GM19324 (cell line): ENCODE data around the gene PCGF6.
"Not testable (repeated sequence)": the region's sequence is repeated elsewhere in the genome, so short reads cannot be mapped to it uniquely, and the experiment has no call there.

ENCODE experiments used
- ATAC-seq: cut with Tn5 transposase; IDR thresholded peaks from one replicate; pipeline ENCODE4 v1.9.1; 2021; ENCODE audit warnings: mild to moderate bottlenecking, moderate library complexity; ENCODE audit not compliant: unreplicated experiment, low FRiP score

PCGF6 gene

DNA sequence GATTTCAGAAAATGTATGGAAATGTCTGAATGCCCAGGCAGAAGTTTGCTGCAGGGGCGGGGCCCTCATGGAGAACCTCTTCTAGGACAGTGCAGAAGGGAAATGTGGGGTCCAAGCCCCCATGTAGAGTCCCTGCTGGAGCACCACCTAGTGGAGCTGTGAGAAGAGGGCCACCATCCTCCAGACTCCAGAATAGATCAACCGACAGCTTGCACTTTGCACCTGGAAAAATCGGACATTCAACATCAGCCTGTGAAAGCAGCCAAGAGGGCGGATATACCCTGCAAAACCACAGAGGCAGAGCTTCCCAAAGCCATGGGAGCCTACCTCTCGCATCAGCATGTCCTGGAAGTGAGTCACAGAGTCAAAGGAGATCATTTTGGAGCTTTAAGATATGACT, 91.0 kb downstream of the PCGF6 start:
- no peak for ATAC-seq

DNA sequence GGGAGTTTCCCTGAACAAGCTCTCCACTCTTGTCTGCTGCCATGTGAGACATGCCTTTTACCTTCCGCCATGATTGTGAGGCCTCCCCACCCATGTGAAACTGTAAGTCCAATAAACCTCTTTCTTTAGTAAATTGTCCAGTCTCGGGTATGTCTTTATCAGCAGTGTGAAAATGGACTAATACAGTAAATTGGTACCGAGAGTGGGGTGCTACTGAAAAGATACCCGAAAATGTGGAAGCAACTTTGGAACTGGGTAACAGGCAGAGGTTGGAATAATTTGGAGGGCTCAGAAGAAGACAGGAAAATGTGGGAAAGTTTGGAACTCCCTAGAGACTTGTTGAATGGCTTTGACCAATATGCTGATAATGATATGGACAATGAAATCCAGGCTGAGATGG, 92.0 kb downstream of the PCGF6 start:
- ATAC-seq, result not testable (repeated sequence)

DNA sequence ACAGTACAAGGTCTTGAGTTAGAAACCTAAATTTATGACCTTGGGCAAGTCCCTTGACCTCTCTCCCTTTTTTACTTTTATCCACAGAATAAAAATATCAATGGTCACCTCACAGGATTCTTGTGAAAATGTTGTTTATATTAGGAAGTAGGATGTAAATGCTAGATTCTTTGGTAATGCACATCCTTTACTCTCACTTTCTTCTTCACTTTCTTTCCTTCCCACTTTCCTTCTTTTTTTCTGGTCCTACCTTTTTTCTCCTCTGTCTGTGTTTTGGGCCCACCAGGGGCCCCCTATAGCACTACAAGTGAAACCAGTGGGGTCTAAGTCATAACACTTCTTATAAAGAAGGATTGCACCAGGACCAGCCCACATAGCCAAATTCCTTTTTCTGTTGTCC, 93.1 kb downstream of the PCGF6 start:
- no peak for ATAC-seq

DNA sequence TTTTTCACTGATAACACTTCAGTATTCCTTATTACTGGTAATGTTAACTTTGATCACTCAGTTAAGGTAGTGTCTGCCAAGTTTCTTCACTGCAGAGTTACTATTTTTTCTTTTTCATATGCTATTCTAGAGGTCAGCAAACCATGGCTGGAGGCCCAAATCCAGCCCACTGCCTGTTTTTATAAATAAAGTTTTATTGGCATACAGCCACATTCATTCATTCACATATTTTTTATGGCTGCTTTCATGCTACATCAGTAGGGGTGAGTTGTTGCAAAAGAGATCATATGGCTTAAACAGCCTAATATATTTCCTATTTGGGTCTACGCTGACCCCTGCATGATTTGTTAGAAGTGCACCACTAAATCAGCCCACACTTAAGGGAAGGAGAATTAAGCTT, 94.3 kb downstream of the PCGF6 start:
- ATAC-seq, result no peak

DNA sequence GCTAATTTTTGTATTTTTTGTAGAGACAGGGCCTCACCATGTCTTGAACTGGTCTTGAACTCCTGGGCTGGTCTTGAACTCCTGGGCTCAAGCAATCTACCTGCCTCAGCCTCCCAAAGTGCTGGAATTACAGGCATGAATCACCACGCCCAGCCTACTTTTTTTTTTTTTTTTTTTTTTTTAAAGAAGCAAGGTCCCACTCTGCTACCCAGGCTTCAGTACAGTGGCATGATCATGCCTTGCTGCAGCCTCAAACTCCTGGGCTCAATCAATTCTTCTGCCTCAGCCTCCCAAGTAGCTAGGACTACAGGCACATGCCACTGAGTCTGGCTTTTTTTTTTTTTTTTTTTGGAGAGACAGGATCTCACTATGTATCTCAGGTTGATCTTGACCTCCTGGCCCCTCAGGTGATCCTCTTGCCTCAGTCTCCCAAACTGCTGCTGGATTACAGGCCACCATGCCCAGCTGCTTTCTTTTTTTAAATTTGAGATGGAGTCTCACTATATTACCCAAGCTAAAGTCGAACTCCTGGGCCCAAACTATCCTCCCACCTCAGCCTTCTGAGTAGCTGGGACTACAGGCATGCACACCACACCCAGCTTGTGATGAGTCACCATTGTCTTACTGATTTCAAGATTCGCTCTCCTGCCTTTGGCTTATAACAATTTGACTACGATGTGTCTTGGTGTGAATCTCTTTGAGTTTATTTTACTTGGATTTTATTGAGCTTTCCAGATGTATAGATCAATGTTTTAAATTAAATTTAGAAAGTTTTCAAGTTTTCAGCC, 96.2 kb downstream of the PCGF6 start:
- no peak for ATAC-seq

DNA sequence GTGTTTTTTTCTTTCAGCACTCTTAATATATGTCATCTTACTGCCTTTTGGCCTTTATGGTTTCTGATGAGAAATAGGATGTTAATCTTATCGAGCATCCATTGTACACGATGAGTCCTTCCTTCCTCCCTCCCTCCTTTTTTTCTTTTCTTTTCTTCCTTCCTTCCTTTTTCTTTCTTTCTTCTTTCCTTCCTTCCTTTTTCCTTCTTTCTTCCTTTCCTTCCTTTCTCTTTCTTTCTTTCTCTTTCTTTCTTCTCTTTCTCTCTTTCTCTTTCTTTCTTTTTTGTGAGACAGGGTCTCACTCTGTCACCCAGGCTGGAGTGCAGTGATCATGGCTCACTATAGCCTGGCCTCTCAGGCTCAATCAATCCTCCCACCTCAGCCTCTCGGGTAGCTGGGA, 96.8 kb downstream of the PCGF6 start:
- ATAC-seq, result no peak
